Breast epithelium (tissue), 3 donors: ENCODE data around the gene HOXD12.

Experiments
- CTCF ChIP-seq, 3 donors: fragments of 450-650 bp; IDR thresholded peaks; one replicate each; pipeline ENCODE4 v1.5.1; 2016 to 2017; ENCODE audit warnings: antibody characterized with exemption in 3 of 3, mild to moderate bottlenecking in 3 of 3, moderate library complexity in 3 of 3
- POLR2A ChIP-seq: fragments of 450-650 bp; IDR thresholded peaks from one replicate; pipeline ENCODE4 v1.6.1; 2016; ENCODE audit warnings: antibody characterized with exemption, mild to moderate bottlenecking, moderate library complexity

GRCh38 chr2:176125772-176126054 lies 26.1 kb downstream of the HOXD12 start:
- TF ChIP-seq CTCF (IDR thresholded peaks at IDR 0.05) (no peak), POLR2A (no peak)
